HTR-8/SVneo (cell line): ENCODE results near the gene CDK11B.
"Not testable (repeated sequence)": the region's sequence is repeated elsewhere in the genome, so short reads cannot be mapped to it uniquely, and the experiment has no call there.

Experiments used
- DNase-seq: peaks from one replicate; pipeline ENCODE4 v3.0.0; 2011; ENCODE audit warnings: low spot score, mixed read lengths; ENCODE audit not compliant: insufficient read length
- FAIRE-seq: peaks from 2 replicates; lab custom pipeline; 2011; peaks lifted over from hg19 to GRCh38; lab: Jason Lieb, UNC

CDK11B gene

DNA sequence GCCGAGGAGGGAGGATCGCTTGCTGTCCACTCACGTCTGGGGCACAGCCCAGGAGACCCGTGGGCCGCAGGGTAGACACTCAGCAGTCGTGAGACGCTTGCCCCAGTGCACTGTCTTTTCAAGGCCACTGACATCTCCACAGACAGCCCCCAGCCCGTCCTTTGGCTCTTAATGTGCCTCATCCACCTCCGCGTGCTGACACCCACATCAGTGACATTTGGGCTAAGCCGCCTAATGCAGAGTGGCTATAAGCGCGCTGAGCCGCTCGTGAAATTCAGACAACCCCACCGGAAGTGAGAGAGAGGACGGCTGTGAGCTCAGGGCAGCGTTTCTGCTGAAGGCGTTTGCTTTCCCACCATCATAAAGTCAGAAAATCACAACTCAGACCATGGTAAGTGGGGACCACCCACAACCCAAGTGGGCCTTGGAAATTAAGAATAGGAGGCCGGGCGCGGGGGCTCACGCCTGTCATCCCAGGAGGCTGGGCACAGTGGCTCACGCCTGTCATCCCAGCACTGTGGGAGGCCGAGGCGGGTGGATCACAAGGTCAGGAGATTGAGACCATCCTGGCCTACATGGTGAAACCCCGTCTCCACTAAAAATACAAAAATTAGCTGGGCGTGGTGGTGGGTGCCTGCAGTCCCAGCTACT, 25.4 kb upstream of the CDK11B start:
- DNase-seq (no peak), FAIRE-seq (no peak)

DNA sequence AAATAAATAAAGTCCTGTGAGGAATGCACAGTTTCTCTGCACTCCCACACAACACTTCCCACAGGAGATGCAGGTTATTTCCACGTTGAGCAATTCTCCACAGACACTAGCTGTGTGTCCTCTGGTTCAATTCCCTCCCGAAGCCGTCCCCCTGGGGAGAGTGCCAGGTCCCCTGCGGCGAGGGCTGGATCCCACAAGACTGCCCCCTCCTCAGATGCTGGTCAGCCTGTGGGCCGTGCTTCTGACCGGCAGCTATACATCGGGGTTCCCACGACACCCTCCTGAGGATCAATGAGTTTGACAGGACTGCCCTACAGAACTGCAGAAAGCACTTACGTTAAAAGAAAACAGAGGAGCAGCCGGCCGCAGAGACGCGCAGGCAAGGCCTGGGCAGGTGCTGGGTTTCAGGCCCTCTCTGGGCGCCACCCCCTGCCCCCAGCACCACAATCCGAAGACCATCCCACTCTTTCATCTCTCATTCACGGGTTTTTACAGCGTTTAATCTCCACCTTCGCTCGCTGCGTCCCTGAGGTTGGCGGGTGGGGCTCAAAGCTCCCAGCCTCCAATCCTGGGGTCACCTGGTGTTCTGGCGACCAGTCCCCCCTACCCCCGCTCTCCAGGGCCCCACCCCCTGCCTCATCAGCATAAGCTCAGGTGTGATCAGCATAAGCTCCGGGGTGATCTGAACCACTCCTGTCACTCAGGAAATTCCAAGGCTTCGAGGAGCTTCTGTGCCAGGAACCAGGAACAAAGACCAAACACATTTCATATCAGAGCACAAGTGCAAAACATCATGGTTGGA, 24.5 kb upstream of the CDK11B start:
- DNase-seq (no peak), FAIRE-seq (no peak)

DNA sequence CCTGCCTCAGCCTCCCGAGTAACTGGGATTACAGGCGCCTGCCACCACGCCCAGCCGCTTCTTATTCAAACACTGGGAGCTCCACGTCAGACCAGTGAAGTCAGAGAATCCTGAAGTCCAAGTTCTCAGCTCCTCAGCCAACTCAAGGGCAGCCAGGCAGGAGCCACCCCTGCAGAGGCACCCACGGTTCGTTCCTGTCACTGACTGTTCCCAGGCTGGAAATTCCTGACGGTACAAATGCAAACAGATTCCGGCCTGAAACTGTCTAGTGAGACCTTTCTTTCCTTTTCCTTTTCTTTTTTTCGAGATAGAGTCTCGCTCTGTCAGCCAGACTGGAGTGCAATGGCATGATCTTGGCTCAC, 22.1 kb upstream of the CDK11B start:
- DNase-seq: no peak
- no peak for FAIRE-seq

DNA sequence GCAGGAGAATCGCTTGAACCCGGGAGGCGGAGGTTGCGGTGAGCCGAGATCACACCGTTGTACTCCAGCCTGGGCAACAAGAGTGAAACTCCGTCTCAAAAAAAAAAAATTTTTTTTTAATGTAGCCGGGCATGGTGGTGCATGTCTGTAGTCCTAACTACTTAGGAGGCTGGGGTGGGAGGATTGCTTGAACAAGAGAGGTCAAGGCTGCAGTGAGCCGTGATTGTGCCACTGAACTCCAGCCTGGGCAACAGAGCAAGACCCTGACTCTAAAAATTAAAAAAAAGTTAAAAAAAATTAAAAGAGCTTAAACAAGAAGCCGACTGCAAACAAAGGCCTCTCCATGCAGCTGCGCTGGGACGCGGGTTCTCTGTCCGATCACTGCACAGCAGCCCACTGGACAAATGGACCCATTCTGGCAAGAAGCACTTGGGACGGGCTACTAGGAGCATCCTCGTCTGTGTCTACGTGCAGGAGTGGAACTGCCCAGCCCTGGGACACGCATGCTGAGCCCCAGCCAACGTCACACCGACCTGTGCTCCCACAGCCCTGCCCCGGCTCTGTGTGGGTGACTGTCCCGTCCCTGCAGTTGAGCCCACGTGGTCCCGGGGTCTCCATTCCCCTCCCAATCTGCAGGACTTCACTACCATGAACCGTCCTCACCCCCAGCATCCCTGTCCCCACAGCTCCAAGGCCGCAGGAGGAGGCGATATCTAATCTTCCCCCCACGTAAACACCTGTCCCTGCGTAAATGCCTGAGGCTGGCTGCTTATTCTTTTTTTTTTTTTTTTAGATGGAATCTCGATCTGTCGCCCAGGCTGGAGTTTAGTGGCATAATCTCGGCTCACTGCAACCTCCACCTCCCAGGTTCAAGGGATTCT, 21.5 kb upstream of the CDK11B start:
- FAIRE-seq (no peak), DNase-seq (no peak)

DNA sequence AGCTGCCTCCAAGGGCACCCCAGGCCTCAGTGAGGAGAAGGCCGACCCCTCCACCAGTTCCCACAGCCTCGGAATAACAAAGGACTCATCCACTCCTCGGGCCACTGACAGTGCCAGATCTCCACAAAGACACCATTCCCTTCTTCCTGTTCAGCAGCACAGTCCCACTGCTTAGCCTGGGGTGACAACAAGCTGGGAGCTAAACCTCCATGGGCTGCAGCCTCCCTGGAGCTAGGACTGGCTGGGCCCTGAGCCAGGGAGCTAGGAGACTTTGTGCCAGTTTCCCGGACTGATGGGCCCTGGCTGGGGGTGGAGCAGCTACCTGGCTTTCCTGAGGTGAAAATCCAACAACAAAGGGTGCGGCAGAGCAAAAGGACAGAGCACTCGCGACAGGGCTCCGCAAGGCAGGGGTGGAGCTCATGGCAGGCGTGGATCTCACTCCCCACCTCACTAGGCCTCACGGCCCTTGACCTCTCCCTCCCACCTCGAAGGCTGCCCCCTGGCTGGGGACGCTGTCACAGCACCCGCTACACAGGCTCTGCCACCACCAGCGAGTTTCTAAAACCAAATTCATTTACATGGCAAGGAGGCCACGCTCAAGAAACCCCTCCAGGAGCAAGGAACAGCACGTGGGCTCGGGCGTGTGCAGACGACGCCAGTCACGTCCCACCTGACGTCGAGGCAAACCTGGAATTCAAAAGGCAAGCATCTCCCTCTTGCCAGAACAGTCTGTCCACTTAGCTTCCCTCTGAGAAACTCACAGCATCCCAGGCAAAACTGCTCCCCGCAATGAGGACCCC, 20.0 kb upstream of the CDK11B start:
- no peak for DNase-seq

DNA sequence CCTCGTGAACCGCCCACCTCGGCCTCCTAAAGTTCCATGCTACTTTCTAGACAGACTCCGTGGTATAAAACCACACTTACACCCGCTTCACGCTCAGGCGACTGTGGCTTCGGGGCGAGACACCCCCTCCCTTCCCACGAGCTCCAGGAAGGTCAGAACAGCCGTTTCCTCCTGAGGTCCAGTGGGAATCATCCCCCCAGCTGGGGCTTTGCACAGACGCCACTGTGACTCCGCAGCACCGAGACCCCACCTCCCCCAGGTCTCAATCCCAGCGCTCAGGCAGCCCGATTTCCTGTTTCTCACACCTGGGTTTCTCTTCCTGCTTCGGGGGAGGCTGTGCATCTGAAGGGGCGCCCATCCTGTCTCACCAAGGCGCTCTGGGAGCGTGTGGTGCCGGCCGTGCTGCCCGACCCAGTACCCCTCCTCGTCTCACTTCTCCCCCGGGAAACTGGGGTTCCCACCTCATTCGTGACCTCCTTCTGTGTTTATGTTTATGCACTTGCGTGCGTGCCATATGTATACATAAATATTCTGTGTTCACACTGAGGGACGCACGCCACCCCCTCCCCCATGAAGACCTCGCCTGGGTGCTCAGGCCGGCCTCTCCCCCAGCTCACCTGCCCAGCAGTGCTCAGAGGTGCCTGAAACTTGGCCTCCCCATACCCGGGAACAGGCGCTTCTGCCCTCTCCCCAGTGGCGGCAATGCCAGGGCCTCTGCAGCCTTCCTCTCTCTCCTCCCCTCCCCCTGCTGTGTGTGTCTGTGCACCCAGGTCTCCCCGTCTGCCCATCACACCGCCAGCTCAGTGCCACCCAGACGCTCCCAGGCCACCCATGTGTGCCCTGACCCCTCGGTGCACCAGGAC, 19.1 kb upstream of the CDK11B start:
- no peak for DNase-seq
- FAIRE-seq: no peak

More for the DNA sequence above, 20.0 kb upstream of the CDK11B start:
- no peak for FAIRE-seq

DNA sequence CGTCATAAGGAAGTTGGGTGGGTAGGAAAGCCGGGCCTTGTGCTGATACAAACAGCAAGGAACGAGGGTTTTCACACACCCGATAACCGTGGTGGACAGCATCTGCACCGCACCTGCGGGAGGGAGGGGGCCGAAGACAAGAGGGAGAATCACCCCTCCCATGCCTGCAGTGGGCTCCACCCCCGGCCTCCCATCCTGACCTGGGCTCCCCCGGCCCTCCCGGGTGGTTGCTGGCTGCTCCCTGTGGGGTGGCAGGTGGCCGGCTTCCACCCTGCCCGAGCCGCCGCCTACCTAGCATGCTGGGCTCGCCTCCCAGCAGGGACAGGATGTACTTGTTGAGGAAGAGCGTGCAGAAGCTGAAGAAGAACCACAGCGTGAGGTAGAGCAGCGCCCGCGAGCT, 17.3 kb upstream of the CDK11B start:
- FAIRE-seq, DNase-seq: not testable (repeated sequence)

DNA sequence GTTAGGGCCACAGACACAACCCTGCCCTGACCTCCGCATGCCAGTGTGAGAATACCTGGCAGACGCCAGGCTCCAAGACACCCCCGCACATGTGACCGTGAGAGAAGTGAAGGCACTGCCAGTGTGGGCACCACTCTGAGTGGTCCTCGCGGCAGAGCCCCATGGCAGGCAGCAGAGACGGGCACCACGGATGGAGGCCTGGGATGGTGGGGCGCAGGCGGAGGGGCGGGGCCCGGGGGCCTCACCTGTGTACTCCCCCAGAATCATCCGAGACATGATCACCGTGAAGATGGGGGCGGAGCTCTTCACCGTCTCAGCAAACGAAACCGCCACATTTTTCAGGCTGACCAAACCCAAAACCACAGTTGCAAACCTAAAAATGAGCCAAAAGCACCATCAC, 16.4 kb upstream of the CDK11B start:
- not testable (repeated sequence) for FAIRE-seq, DNase-seq

DNA sequence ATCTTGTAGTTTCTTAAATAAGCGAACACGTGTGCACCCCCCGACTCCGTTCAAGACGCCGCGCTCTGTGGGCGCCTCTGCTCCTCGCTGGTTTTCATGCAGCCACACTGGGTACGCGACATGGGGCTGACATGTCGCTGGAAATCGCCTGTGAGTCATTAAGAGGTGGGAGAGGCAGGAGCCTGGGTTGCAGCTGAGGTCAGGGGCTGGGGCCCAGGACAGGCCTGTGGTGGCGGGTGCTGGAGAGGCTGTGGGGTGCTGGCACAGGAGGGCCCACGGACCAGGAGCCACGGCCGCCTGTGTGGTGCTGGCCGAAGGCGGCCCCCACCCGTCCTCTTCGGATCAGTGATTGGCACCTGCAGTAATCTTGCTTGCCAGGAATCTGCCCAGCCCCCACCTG, 16.0 kb upstream of the CDK11B start:
- not testable (repeated sequence) for DNase-seq, FAIRE-seq

DNA sequence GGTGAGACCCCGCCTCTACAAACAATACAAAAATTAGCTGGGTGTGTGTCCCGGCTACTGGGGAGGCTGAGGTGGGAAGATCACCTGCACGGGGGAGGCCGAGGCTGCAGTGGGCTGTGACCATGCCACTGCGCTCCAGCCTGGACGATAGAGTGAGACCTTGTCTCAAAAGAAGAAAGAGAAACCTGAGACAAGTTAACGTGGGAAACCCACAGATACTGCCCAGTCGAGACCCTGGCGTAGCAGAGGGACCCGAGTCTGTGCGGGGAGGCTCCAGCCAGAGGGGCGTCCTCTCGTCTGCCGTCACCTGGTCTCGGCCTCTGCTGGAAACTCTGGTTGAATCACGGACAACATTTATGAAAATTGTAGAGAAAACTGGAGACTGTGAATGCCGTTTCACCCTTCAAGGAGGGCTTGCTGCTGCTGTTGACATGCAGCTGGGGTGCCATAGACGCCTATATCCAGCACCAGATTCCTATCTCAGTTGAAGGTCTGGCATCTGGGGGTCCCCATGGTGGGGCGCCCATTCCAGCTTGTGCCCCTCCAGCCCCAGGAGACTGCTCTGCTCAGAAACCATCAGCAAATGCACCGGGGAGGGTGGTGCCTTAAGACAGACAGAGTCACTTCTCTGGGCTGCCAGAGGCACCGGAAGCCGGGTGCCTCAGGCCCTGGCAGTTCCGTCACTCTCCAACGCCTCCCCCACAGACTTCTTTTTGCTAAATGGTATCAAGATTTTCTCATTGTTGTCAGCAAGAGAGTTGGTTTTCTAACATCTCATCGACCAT, 13.6 kb upstream of the CDK11B start:
- FAIRE-seq (no peak), DNase-seq (no peak)

DNA sequence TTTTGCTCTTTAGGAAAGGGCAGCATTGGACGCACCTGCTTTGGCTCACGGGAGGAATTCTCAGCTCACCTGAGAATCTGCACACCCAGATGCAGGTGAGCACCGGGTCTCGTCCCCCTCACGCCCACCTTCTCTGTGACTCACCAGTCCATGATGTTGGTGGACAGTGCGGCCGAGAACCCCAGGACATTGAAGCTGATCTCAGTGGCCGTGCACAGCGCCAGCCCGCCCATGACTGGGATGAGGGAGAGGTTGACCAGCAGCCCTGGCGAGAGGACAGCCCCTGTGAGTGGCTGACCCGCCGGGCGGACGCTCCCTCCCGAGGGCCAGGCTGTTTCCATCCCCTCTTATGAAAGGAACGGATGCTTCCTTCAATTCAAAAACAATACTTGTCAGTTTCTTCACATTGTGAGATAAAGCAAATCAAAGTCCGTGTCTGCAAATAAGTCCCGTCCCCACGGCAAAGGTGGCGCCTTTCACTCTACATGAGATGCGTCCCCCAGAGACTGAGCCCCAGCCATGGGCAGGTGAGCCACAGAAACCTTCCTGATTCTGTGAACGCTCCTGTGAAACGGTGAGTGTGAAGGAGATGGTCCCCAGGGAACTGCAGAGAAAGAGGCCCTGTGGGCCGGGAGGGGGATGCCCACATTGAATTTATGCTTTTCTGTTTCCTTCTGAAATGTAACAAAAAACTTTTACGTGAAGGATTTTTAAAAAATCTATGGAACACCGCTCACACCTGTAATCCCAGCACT, 12.7 kb upstream of the CDK11B start:
- no peak for DNase-seq
- no peak for FAIRE-seq

DNA sequence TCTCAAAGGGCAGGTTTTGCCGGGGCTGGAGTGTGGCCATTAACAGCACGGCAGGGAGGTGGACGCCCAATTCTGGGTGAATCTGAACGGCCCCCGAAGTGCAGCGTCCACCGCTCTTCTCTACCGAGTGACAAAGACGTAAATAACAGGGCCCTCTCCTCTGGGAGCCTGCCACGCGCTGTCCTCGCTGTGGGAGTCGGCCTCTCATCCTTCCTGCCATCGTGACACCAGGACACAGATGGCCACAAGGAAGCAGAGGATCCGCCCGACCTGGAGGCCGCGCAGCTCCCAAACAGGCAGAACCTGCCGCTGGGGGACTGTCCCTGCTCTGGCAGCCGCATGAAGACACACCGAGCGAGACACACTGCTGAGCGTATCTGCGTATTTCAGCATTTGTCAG, 12.1 kb upstream of the CDK11B start:
- DNase-seq (no peak), FAIRE-seq (no peak)

DNA sequence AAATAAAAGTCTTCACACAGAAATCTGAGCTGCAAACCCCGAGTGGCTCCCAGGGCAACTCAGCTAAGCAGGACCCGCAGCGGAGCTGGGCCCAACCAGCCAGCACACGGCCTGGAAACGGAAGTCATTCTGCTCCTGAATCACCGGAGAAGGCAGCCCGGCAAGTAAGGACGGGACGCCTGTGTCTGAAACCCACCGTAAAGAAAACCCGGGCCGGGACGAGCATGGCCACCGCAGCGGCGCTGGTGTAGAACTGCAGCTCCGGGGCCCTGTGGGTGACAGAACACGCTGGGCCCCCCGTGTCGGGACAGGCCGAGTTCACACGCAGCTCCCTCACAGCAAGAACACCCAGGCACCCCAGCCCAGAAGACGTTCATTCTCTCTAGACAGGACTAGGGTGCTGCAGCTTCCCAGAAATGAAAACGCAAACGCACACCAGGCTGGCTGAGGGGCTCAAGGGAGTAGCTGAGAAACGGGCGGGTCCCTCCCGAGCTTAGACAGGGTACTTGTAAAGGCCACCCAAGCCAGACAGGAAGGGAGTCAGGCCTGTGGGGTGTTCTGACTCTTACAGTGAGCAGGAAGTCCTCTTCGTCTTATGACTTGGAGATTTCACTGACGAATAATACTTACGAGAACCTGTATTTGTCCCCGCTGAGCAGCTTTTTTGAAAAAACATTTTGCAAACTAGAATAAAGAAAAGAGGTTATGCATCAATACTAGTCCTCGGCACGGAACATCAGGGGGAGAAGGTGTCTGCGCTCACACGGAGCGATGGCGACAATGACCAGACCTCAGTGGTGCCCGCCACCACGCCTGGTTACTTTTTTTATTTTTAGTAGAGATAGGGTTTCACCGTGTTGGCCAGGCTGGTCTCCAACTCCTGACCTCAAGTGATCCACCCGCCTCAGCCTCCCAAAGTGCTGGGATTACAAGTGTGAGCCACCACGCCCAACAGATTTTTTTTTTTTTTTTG, 10.9 kb upstream of the CDK11B start:
- FAIRE-seq (no peak), DNase-seq (no peak)

DNA sequence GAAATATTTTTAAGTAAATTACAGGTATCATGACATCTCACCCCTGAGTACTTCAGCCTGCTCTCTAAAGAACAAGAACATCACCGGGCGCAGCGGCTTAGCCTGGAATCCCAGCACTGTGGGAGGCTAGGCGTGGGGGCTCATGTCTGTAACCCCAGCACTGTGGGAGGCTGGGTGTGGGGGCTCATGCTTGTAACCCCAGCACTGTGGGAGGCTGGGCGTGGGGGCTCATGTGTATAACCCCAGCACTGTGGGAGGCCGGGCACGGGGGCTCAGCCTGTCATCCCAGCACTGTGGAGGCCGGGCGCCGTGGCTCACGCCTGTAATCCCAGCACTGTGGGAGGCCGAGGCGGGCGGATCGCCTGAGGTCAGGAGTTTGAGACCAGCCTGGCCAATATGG, 7.7 kb upstream of the CDK11B start:
- FAIRE-seq: no peak
- no peak for DNase-seq

DNA sequence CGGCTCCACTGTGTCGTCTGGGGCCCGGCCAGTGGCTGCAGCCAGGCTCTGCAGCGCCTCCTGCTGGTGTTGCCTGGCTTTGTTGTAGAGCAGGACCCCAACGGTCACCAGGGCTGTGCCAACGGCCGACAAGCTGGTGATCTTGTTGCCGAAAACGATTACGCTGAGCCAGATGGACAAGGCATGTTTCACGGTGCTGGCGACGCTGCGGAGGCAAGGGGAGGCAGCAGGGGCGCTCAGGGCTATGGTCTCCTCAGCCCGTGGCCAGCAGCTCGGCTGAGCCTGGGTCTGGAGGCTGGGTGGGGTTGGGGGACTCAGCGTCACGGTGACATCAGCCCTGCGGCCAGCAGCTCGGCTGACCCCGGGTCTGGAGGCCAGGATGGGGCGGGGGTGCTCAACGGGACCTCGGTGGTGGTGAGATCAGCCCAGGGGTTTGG, 7.0 kb upstream of the CDK11B start:
- no peak for FAIRE-seq

DNA sequence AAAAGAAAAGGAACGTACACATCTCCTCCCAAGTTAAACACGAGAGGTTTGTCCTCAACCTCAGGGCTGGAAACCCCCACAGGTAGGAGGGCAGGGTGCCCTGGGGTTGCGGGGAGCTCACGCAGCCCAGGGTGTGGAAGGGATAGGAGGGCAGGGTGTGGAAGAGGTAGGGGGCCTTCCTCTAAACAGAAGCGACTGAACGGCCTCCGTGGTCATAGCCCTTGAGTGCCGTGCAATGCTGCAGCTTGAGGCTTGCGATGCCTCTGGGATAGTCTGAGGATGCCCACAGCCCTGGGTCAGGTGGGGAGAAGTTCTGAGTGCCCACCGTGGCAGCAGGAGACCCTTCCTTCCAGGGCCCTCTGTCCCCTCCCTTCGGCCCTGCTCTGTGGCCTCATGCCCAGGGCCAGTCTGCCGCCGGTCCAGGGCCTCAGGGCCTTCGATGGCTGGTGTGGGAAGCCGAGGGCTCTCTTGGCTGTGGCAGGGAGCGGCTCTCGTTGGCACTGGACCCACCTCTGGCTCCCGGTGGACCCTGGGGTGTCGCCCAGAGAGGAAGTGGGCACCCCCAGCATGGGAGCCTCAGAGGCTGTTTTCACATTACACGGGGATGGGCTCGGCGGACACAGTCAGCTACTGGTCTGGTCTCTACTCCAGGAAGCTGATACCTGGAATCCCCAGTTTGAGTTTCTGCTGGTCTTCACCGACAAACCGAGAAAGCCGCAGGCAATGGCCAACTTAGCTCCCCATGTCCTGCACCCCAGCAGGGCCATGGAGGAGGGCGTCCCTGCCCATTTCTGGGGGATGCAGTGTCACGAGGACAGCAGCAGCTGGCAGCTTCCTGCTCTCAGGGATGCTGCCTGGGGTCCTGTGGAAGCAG, 6.4 kb upstream of the CDK11B start:
- FAIRE-seq: no peak

More for the DNA sequence above, 7.0 kb upstream of the CDK11B start:
- no peak for DNase-seq

More for the DNA sequence above, 6.4 kb upstream of the CDK11B start:
- DNase-seq: no peak
